Measurements from ENCODE around the gene OPCML.

DNA sequence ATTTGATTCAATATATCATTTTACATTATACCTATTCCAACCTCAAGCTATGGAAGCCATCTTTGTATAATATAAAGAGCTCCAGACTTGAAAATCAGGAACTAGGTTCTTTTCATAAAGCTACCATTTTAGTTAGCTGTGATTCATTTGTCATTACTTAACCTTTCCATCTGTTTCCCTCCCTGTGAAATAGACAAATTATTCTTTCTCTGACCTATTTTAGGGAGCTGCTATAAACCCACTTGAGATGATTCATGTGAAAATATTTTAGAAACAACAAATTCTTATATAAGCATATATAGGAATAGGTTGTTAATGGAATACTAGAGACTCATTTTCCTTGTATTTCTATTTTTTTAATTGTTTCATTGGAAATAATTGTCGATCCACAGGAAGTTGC is 1012.1 kb downstream of the OPCML start:
- no peak for TF ChIP-seq EZH2 (IDR thresholded peaks at IDR 0.05; ENCODE audit: borderline replicate concordance, low read depth, low read length, poor library complexity, severe bottlenecking)
- TF ChIP-seq, protein P1, sequence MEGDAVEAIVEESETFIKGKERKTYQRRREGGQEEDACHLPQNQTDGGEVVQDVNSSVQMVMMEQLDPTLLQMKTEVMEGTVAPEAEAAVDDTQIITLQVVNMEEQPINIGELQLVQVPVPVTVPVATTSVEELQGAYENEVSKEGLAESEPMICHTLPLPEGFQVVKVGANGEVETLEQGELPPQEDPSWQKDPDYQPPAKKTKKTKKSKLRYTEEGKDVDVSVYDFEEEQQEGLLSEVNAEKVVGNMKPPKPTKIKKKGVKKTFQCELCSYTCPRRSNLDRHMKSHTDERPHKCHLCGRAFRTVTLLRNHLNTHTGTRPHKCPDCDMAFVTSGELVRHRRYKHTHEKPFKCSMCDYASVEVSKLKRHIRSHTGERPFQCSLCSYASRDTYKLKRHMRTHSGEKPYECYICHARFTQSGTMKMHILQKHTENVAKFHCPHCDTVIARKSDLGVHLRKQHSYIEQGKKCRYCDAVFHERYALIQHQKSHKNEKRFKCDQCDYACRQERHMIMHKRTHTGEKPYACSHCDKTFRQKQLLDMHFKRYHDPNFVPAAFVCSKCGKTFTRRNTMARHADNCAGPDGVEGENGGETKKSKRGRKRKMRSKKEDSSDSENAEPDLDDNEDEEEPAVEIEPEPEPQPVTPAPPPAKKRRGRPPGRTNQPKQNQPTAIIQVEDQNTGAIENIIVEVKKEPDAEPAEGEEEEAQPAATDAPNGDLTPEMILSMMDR (conservative IDR thresholded peaks at IDR 0.05; ENCODE audit: low read depth, low read length) = no peak

Measured in A673 (cell line).